ENCODE measurements around the gene ADGRG6.

GRCh38 chr6:142292166-142292924 is 9.5 kb upstream of the ADGRG6 start:
- TF ChIP-seq, protein P1, sequence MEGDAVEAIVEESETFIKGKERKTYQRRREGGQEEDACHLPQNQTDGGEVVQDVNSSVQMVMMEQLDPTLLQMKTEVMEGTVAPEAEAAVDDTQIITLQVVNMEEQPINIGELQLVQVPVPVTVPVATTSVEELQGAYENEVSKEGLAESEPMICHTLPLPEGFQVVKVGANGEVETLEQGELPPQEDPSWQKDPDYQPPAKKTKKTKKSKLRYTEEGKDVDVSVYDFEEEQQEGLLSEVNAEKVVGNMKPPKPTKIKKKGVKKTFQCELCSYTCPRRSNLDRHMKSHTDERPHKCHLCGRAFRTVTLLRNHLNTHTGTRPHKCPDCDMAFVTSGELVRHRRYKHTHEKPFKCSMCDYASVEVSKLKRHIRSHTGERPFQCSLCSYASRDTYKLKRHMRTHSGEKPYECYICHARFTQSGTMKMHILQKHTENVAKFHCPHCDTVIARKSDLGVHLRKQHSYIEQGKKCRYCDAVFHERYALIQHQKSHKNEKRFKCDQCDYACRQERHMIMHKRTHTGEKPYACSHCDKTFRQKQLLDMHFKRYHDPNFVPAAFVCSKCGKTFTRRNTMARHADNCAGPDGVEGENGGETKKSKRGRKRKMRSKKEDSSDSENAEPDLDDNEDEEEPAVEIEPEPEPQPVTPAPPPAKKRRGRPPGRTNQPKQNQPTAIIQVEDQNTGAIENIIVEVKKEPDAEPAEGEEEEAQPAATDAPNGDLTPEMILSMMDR (IDR thresholded peaks at IDR 0.05 in 8 of 11, conservative IDR thresholded peaks at IDR 0.05 in 3 of 11): no peak
- TF ChIP-seq POLR2A (IDR thresholded peaks at IDR 0.05): no peak
- no peak for TF ChIP-seq POLR2AphosphoS5 (IDR thresholded peaks at IDR 0.05)
